ENCODE measurements around the gene SORCS2.

SORCS2 gene

DNA sequence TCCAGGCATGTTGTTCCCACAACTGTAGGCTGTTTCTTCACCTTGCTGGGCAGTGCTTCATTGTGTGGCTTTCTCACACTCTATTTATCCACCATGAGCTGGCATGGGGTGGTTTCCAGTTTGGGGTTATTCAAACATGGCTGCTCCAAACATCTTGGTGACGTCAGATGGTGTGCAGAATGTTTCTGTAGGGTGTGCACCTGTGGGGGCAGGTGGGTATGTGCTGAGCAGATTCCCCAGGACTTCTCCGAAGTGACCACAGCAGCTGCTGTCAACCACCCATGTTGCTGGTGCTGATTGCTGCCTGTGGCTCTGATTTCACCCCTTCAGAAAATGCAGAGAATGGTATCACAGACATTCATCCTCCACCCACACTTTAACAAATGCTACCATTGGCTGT lies 247.4 kb downstream of the SORCS2 start:
- TF ChIP-seq, protein P1, sequence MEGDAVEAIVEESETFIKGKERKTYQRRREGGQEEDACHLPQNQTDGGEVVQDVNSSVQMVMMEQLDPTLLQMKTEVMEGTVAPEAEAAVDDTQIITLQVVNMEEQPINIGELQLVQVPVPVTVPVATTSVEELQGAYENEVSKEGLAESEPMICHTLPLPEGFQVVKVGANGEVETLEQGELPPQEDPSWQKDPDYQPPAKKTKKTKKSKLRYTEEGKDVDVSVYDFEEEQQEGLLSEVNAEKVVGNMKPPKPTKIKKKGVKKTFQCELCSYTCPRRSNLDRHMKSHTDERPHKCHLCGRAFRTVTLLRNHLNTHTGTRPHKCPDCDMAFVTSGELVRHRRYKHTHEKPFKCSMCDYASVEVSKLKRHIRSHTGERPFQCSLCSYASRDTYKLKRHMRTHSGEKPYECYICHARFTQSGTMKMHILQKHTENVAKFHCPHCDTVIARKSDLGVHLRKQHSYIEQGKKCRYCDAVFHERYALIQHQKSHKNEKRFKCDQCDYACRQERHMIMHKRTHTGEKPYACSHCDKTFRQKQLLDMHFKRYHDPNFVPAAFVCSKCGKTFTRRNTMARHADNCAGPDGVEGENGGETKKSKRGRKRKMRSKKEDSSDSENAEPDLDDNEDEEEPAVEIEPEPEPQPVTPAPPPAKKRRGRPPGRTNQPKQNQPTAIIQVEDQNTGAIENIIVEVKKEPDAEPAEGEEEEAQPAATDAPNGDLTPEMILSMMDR (IDR thresholded peaks at IDR 0.05; ENCODE audit: low read depth, low read length): no peak
- no peak for DNase-seq (ENCODE audit: low read depth in 2 of 2)
- H3K4me3 ChIP-seq (replicated peaks in 1 of 2; ENCODE audit: low read depth in 2 of 2, low read length in 2 of 2): no peak overlapping the region

DNA sequence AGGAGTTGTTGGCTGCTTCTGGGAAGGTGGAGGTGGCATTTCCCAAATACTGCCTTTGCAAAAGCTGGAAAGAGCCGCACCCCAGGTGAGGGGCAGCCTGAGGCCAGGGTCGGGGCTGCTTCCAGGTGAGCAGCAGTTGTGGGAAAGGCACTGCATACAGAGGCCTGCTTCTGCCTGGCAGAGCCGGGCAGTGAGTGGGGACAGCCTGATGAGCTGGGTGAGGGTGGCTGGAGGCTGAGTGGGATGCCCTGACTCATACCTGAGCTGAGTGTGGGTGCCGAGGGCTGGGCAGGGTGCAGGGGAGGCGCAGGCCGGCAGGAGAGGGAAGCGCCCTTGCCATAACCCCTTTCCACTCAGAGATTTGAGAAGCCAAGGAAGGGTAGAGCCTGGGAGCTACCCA lies 248.9 kb downstream of the SORCS2 start:
- TF ChIP-seq, protein P1 (IDR thresholded peaks at IDR 0.05; ENCODE audit: low read depth, low read length): no peak
- no peak for DNase-seq (ENCODE audit: low read depth in 2 of 2)
- H3K4me3 ChIP-seq (replicated peaks in 1 of 2; ENCODE audit: low read depth in 2 of 2, low read length in 2 of 2): no peak overlapping the region

DNA sequence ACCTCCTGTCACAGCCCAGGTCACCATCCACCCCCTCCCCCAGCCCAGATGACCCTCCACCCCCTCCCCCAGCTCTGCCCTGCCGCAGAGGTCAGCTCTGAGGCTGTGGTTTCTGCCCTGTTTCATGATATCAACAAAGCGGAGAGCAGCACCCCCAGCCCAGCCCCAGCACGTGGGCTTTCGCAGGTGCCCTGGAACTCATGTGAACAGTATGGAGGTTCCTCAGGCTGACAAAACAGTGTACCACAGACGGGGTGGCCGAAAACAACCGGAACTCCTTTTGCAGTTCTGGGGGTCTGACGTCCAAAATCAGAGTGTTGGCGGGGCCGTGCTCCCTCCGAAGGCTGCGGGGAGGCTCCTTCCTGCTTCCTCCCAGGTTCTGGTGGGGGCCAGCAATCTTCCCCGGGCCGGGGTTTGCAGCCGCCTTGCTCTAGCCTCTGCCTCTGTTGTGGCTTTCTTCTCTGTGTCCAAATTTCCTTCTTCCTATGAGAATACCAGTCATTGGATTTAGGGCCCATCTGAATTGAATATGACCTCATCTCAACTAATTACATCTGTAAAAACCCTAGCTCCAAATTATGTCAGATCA lies 250.3 kb downstream of the SORCS2 start:
- TF ChIP-seq, protein P1 (IDR thresholded peaks at IDR 0.05; ENCODE audit: low read depth, low read length): no peak
- no peak for DNase-seq (ENCODE audit: low read depth in 2 of 2)
- H3K4me3 ChIP-seq (replicated peaks in 1 of 2; ENCODE audit: low read depth in 2 of 2, low read length in 2 of 2): no peak overlapping the region

DNA sequence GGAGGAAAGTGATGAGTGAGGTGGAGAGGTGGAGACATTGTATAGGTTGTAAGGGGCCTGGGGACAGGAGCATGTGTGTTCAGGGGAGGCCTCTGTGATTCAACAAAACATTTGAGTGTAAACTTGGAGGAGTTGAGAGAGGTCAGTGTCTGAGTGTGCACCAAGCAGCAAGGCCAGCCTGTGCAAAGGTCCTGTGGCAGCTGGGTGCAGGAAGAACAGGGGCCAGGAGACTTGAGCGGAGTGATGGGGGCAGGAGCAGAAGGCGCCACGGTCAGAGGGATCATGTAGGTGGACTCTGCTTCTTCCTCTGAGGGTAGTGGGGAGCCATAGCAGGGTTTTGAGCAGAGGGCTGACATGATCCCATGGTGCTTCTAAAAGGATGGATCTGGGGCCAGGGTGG lies 252.0 kb downstream of the SORCS2 start:
- no peak for DNase-seq (ENCODE audit: low read depth in 2 of 2)
- TF ChIP-seq, protein P1 (IDR thresholded peaks at IDR 0.05; ENCODE audit: low read depth, low read length): no peak
- no peak overlapping the region for H3K4me3 ChIP-seq (replicated peaks in 1 of 2; ENCODE audit: low read depth in 2 of 2, low read length in 2 of 2)

DNA sequence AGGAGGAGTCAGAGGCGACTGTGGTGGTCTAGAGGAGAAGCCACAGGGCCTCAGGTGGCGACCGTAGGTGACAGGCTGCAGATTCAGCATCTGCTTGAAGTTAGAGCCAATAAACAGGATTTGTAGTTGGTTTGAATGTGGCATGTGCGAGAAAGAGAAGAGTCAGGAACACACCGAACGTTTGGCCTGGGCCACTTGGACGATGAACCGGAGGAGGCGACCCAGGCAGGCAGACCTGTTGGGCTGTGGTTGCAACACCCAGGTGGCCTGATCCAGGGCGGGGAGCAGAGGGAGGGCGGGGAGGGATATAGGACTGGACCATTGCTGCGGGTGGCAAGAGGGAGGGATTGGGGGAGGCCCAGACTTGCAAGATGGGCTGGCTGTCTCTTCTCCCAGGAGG lies 252.4 kb downstream of the SORCS2 start:
- no peak for DNase-seq (ENCODE audit: low read depth in 2 of 2)
- TF ChIP-seq, protein P1 (IDR thresholded peaks at IDR 0.05; ENCODE audit: low read depth, low read length): no peak
- H3K4me3 ChIP-seq (replicated peaks in 1 of 2; ENCODE audit: low read depth in 2 of 2, low read length in 2 of 2): no peak overlapping the region

DNA sequence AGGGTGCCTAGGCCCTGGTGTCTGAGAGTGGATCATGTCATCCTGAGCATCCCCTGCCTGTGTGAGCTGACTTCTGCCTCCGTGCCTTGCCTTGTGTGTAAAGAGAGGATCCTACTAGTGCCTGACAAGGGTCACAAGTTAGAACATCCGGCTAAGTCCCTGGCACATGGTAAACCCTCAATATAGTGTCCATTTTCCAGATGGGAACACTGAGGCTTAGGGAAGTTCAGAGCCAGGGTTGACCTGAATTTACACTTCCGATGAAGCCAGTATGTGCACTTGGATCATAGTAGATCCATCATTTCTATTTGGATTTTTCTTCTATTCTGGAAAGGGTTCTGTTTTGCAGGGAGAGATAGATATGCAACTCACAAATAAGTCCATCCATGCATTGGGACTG lies 254.9 kb downstream of the SORCS2 start:
- H3K4me3 ChIP-seq (replicated peaks in 1 of 2; ENCODE audit: low read depth in 2 of 2, low read length in 2 of 2): no peak overlapping the region
- TF ChIP-seq, protein P1 (IDR thresholded peaks at IDR 0.05; ENCODE audit: low read depth, low read length): no peak
- DNase-seq (ENCODE audit: low read depth in 2 of 2): no peak

DNA sequence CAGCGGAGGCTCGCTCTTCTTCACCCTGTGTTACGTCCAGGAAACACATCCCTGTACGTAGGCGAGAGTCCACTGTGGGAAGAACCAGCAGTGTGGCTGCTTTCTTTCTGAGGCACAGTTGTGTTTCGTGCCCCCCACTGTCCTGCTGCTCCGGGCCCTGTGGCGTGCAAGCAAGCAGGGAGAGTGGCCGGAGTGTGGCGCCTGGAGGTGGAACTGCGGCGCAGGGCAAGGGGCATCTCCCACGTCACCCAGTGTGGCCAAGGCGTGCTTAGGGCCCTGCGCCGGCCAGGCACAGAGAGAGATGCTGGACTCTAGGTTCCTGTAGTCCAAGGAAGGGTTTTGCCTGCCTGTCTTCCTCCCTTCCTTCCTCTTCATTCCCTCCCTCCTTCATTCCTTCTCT lies 255.7 kb downstream of the SORCS2 start:
- no peak for DNase-seq (ENCODE audit: low read depth in 2 of 2)
- TF ChIP-seq, protein P1 (IDR thresholded peaks at IDR 0.05; ENCODE audit: low read depth, low read length): no peak
- H3K4me3 ChIP-seq (replicated peaks in 1 of 2; ENCODE audit: low read depth in 2 of 2, low read length in 2 of 2): no peak overlapping the region
